Neural progenitor cell (in vitro differentiated cells): ENCODE data around the gene SPOCK1.

Experiments
- CTCF ChIP-seq: fragments of 200-600 bp; sonication (generic); IDR thresholded peaks from 2 replicates; pipeline ENCODE4 v1.5.1; 2017; ENCODE audit warnings: antibody characterized with exemption, mild to moderate bottlenecking
- EZH2 ChIP-seq: fragments of 200-600 bp; sonication (generic); IDR thresholded peaks from 2 replicates; pipeline ENCODE4 v1.6.1; 2017; ENCODE audit warnings: antibody characterized with exemption, mild to moderate bottlenecking, moderate library complexity
- EZH2phosphoT487 ChIP-seq: fragments of 200-600 bp; sonication (generic); IDR thresholded peaks from 2 replicates; pipeline ENCODE4 v1.6.1; 2017; ENCODE audit warnings: antibody characterized with exemption

DNA sequence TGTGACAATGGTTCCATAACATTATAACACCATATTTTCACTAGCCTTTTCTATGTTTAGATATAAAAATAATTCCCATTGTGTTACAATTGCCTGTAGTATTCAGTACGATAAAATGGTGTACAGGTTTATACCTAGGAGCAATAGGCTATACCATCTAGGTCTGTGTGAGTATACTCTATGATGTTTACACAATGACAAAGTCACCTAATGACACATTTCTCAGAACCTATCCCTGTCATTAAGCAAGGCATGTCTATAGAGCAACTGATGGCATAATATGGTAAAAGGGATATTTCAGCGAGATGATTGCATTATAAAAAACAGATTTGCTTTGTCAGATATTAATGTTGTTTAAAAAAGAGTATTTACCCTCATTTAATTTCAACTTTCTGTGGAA, 517.2 kb downstream of the SPOCK1 start:
- TF ChIP-seq EZH2 (no peak), CTCF (no peak), EZH2phosphoT487 (no peak)
